Endometrial microvascular endothelial cells (primary cell): Measurements from ENCODE around the gene UBR3. TPM values are rescaled to one million over a fixed set of nuclear protein-coding genes. Genes with fewer than 3 reads are reported as not detected.
"Not testable (repeated sequence)": the region's sequence is repeated elsewhere in the genome, so short reads cannot be mapped to it uniquely, and the experiment has no call there.

ENCODE experiments used
- in situ Hi-C: cut with HindIII; loops from 2 replicates; pipeline ENCODE4 v1.10.0; 2017; ENCODE audit warnings: low sequenced_read_pairs, low pct_unique_long_range_greater_than_20kb; ENCODE audit errors: inconsistent ontology term
- total RNA-seq: library from RNA; depleted of rRNA; stranded (reverse); fragments of >200 nt; gene quantifications from one replicate; pipeline ENCODE4 v1.2.3, GENCODE V29; 2015; ENCODE audit errors: inconsistent ontology term

Gene UBR3
- total RNA-seq, 1 donor from 2014 or later = 33.1 TPM

- in situ Hi-C loops = no loop called here
Observed at GRCh38 chr2:169910109-169910799, 83.0 kb downstream of the UBR3 start.

DNA sequence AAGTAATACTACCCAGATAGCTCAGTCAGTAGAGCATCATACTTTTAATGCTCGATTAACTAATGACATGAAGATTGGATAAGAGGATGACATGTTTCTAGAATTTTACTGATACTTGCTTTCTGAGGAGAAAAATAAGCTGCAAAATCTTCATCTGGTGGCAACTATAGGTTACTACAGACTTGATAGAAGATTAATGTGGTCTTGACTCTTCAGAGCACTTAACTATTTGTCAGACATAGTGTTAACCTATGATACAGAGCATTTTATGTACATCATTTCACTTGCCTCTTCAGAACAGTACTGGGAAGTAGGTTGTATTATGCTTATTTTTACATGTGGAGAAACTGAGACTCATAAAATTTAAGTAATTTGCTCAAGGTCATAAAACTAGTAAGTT is 83.9 kb downstream of the UBR3 start:
- in situ Hi-C loops = no loop called here

DNA sequence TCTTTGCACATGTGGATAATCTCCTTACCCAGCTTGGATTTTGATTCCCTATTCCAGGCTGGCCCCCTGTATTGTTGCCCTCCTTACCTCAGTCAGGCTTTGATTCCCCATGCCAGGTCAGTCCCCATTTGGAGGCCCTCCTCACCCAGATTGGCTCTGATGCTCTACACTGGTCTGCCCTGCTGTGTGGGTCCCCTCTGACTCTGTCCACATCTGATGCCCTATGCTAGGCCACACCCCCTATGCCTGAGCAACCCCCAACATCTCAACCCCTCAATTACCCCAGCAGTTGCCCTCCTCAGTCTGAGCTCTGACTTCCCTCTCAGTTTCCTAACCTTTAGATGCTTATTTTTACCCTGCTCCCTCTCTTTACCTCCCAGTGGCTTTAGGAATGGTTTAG is 89.4 kb downstream of the UBR3 start:
- in situ Hi-C loops = no loop called here

GRCh38 chr2:169923977-169924376 is 96.7 kb downstream of the UBR3 start:
- in situ Hi-C loops = no loop called here

DNA sequence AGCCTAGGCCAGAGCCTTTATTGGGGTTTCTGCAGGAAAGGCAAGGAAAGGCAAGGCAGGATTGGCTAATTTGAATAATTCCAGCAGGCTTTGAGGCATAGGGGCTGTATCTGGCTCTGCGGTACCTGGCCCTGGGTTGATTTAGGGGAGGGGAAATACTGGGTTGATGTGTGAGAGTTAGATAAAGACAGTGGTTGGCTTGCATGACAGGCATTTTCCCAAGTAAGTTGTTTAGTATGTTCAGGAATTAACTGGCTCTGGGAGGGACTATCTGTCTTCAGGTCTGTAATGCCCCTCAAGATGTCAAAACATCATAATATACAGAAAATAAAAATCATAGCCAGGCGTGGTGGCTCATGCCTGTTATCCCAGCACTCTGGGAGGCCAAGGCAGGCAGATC is 98.7 kb downstream of the UBR3 start:
- in situ Hi-C loops = no loop called here

GRCh38 chr2:169928463-169928864 is 101.2 kb downstream of the UBR3 start:
- in situ Hi-C loops = no loop called here

DNA sequence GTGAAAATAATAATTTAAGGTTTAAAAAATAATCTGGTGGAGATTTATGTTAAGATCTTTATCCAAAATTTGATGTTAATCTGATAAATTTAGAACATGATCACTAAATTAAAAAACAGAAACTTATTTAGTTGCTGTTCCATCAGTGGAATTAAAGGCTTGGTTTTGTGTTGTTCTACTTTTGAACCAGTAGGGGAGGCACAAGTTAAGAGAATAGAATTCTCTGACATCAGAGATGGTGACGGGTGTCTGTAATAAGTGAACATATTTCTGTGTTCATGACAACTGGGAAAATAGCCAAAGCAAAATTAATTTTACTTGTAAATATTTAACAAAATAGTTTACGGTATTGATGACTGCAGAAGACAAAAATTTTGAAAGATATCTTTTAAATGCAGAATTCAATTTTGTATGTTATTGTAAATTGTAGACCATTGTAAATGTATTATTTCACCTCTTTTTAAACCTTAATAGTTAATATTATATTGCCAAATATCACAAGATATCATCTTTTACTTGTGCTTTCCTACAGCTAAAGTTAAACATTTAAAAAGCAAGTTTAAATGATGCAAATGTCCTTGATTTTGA is 106.0 kb downstream of the UBR3 start:
- in situ Hi-C loops = no loop called here

DNA sequence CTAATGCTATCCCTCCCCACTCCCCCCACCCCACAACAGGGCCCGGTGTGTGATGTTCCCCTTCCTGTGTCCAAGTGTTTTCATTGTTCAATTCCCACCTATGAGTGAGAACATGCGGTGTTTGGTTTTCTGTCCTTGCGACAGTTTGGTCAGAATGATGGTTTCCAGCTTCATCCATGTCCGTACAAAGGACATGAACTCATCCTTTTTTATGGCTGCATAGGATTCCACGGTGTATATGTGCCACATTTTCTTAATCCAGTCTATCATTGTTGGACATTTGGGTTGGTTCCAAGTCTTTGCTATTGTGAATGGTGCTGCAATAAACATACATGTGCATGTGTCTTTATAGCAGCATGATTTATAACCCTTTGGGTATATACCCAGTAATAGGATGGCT is 109.4 kb downstream of the UBR3 start:
- in situ Hi-C loops = not testable (repeated sequence)

DNA sequence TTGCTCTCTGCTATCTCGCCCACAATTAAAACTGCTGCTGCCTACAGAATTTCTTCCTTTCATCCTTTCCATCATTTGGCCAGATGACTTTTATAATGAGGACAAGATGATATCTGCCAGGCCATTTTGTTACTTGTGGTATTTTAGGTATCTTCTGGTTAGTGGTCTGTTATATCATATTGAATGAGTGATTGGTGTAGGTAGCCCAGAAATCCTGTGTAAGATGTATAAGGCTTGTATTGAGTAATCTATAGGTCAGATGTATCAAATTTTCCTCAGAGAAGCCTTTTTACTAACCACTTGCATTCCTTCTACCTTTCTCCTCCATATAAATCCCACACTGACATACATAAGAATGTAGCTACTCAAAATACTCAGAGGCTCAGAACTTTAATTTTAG is 118.3 kb downstream of the UBR3 start:
- in situ Hi-C loops = no loop called here

- in situ Hi-C loops = no loop called here
Observed at GRCh38 chr2:169946092-169946491, 118.8 kb downstream of the UBR3 start.

- in situ Hi-C loops = no loop called here
Observed at GRCh38 chr2:169946546-169946945, 119.3 kb downstream of the UBR3 start.

GRCh38 chr2:169955940-169956339 is 128.7 kb downstream of the UBR3 start:
- in situ Hi-C loops = no loop called here

DNA sequence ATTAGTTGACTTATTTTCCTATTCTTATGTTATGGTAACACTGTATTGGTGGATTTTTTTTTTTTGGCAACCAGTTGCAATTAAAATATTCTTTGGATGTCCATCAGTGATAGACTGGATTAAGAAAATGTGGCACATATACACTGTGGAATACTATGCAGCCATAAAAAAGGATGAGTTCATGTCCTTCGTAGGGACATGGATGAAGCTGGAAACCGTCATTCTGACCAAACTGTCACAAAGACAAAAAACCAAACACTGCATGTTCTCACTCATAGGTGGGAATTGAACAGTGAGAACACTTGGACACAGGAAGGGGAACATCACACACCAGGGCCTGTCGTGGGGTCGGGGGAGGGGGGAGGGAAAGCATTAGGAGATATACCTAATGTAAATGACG is 130.0 kb downstream of the UBR3 start:
- in situ Hi-C loops = not testable (repeated sequence)

GRCh38 chr2:169961911-169962310 is 134.7 kb downstream of the UBR3 start:
- in situ Hi-C loops = no loop called here

GRCh38 chr2:169963786-169964185 is 136.5 kb downstream of the UBR3 start:
- in situ Hi-C loops = no loop called here

DNA sequence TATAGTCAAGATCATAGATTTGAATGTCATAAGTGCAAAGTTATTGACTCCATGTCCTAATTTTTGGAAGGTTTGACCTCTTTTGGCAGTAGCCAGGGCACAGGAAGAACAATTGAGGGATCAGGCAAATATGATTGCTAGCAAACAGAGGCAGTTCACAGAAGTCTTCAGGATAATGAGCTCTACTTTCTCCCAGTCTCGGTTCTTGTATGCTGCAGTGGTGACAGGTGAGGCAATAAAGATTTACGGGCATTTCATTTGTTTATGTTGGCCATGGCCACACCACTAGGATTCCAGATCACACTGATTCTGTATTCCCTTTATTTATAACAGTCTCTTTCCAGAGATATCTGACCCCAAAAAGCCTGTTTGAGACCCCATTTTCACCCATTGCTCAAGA is 137.5 kb downstream of the UBR3 start:
- in situ Hi-C loops = no loop called here

DNA sequence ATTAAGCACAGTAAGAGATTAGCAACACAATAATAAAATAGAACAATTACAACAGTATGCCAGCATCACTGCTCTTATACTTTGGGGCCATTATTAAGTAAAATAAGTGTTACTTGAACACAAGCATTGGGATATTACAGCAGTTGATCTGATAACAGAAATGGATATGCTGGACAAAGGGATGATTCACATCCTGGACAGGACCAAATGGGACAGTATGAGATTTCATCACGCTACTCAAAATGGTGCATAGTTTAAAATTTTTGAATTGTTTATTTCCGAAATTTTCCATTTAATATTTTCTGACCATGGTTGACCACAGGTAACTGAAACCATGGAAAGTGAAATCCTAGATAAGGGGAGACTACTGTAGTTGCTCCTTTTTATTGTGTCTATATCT is 138.2 kb downstream of the UBR3 start:
- in situ Hi-C loops = no loop called here

- in situ Hi-C loops = no loop called here
Observed at GRCh38 chr2:169966454-169966853, 139.2 kb downstream of the UBR3 start.

GRCh38 chr2:169968743-169969142 is 141.5 kb downstream of the UBR3 start:
- in situ Hi-C loops = no loop called here

- in situ Hi-C loops = no loop called here
Observed at GRCh38 chr2:169975221-169975620, 148.0 kb downstream of the UBR3 start.

DNA sequence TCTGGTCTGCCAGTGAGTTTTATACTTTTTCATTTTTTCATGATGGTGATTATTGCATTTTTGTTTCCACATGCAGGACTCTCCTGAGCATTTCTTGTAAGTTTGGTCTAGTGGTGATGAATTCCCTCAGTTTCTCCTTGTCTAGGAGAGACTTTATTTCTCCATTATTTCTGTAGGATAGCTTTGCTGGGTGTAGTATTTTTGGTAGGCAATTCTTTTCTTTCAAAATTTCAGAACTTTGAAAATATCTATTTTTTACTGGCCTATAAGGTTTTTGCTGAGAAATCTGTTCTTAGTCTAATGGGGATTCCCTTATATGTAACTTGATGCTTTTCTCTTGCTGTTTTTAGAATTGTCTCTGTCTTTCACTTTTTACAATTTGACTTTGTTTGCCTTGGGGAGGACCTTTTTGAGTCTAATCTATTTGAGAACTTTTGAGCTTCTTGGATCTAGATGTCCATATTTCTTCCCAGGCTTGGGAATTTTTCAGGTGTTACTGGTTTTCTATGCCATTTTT is 149.1 kb downstream of the UBR3 start:
- in situ Hi-C loops = no loop called here
